ENCODE data around the gene PRAMEF2.
"Not testable (repeated sequence)": the region's sequence is repeated elsewhere in the genome, so short reads cannot be mapped to it uniquely, and the experiment has no call there.

Gene PRAMEF2

DNA sequence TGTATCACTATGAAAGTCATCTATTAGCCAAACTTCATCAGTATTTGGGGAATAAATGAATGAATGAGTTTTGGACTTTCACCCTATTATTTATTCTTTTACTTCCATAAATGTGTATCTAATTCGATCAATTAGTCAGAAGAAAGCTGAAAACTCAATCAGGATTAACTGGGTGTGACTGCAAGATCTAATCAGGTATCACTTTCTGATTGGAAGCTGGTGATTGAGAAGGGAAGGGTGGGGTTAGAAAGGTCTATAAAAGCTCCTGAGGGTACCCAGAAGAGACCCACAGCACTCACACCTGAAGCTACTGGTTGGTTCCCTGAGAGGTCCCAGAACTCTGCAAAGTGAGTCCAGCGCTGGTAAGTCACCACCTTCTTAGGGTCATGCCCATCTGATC lies at the start of gene PRAMEF2:
Gene PRAMEF2 (plus strand): TSS at position 301 of the 400 bp plus-strand sequence. CDS start 1,924 bp downstream, outside the sequence.
- not testable (repeated sequence) for DNase-seq

- no peak for DNase-seq
Measured at GRCh38 chr1:12809933-12810332, 47.0 kb upstream of the PRAMEF2 start.

DNA sequence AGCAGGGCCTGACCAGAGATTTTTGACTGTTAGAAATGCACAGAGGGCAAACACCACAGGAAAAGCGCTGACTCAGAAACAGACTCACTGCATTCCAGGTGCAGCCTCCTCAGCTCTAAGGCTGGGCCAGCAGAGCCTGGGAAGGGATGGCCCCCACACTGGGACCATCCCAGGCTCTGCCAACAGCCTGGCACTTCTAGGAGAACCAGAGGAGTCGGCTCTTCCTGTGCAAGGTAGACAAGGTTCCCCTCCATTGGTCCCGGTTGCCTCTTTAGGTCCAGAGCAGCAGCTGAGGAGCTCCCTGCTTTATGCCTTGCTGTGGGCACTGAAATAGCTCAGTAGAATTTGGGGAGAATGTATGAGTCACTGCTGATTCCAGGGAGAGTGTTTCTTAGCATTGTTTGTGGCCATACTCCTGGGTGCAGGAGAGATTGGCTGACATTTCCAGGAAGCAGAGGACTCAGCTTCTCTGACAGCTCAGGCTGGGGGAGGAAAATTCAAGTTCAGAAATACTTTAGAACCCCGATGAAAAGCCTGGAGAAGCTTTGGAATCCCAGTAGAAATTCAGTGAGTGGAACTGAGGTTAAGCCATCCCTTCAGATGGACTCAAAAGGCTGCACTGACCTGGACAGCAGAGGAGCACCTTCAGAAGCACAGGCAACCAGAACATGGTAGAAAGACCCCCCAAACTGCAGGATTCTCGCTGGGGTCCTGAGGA lies 46.0 kb upstream of the PRAMEF2 start:
- no peak for DNase-seq

DNA sequence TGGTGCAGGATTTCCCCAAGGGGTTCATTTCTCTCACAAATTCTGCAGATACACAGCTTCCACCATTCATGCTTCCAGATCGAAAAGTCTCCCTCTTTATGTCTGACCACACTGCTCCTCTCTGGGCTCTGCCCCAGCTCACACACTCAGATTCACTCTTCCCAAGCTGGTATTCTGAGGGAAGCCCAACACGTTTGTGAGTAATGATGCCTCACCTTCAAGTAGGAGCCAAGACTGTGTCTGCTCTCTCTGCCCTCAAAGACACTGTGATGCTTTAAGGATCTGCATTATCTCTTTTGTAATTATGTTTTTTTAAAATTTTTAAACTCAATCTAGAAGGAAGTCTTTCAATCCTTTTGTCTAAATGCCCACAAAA lies 45.5 kb upstream of the PRAMEF2 start:
- no peak for DNase-seq

DNA sequence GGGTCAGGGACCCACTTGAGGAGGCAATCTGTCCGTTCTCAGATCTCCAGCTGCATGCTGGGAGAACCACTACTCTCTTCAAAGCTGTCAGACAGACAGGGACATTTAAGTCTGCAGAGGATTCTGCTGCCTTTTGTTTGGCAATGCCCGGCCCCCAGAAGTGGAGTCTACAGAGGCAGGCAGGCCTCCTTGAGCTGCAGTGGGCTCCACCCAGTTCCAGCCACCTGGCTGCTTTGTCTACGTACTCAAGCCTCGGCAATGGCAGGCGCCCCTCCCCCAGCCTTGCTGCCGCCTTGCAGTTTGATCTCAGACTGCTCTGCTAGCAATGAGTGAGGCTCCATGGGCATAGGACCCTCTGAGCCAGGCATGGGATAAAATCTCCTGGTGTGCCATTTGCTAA lies 37.8 kb upstream of the PRAMEF2 start:
- DNase-seq, result not testable (repeated sequence)

GRCh38 chr1:12831310-12831709 lies 25.6 kb upstream of the PRAMEF2 start, which contains the start of gene PRAMEF11:
PRAMEF11 (minus strand) TSS chr1:12831410; CDS start chr1:12828789, 2,621 bp downstream.
- not testable (repeated sequence) for DNase-seq

- DNase-seq, result not testable (repeated sequence)
Measured at GRCh38 chr1:12833251-12833650, 23.6 kb upstream of the PRAMEF2 start.

- not testable (repeated sequence) for DNase-seq
Measured at GRCh38 chr1:12848620-12849019, 8.3 kb upstream of the PRAMEF2 start, which contains the start of gene HNRNPCL1. HNRNPCL1 (minus strand) TSS chr1:12848720; CDS start chr1:12848289, 431 bp downstream.

GRCh38 chr1:12851779-12852178 lies 5.1 kb upstream of the PRAMEF2 start:
- DNase-seq, result no peak

- not testable (repeated sequence) for DNase-seq
Measured at GRCh38 chr1:12863131-12863880, 6.4 kb downstream of the PRAMEF2 start.

DNA sequence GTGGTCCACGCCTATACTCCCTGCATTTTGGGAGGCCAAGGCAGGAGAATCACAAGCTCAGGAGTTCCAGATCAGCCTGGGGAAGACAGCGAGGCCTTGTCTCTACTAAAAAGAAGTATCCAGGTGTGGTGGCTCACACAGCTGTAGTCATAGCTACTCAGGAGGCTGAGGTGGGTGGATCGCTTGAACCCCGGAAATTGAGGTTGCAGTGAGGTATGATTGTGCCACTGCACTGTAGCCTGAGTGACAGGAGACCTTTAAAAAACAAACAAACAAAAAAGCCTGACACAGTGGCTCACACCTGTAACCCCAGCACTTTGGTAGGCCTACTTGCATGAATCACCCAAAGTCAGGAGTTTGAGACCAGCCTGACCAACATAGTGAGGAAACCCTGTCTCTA lies 21.6 kb downstream of the PRAMEF2 start:
- DNase-seq, result not testable (repeated sequence)

GRCh38 chr1:12886101-12886500 lies 29.2 kb downstream of the PRAMEF2 start, which contains the start of gene PRAMEF4:
PRAMEF4 (minus strand) TSS chr1:12886201; CDS start chr1:12883394, 2,807 bp downstream.
- not testable (repeated sequence) for DNase-seq

DNA sequence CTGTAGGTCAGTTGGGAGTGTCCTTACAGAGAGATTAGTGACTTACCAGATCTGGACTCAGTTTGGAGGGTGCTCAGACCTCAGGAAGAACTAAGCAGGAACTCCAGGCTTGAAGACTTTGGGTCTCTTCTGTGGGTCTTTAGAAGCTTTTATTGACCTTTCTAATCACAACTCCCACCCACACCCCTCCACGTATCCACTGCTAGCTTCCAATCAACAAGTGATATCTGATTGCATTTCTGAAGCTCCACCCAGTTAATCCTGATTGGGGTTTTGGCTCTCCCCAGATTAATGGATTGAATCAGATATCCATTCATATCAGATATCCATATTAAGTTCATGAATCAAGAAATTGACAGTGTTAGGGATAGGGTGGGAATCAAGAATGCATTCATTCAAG lies 41.3 kb downstream of the PRAMEF2 start, which contains the start of gene PRAMEF10:
Gene PRAMEF10 (minus strand): TSS at position 101 of the 400 bp plus-strand sequence. CDS start 2,423 bp downstream, outside the sequence.
- DNase-seq, result not testable (repeated sequence)

DNA sequence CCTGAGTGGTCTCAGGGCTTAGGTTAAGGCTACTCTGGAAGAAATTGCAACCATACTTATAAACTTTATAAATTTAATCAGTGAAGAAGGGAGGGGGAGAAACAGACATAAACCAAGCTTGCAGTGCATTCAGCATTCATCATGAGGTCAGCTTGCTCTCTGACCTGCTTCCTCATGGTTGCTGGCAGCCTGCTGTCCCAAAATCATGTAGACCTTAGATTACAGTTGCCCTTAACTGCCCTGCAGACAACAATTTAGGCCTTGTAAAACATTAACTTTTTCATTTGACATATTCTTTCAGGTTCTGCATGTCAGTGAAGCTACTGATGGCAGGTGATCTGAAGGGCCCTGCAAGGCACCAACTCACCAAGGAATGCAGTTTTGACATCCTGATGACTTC lies 42.3 kb downstream of the PRAMEF2 start:
- DNase-seq, result not testable (repeated sequence)

DNA sequence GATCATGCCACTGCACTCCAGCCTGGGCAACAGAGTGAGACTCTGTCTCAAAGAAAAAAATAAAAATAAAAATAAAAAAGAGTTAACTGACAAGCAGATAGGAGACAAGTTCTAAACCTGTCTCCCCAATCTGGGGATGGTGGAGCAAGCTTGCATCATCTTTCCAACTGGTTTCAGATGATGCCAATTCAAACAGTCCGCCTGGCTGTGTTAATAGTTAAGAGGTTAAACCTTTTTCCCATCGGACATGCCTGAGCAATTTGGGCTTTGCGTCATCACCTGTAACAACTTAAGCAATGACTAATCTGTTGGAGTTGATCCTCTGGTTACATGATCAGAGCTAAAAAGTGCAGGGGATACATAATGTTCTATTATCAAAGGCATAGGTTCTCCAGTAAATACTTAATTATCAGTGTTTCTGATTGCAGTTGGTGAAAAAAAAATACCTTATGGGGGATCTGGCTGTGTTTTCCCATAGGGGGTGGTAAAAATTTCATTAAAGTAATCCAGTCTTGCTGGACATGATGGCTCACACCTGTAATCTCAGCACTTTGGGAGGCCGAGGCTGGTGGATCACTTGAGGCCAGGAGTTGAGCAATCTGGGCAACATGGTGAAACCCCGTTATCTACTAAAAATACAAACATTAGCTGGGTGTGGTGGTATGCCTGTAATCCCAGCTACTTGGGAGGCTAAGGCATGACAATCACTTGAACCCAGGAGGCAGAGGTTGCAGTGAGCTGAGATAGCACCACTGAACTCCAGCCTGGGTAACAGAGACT lies 47.1 kb downstream of the PRAMEF2 start:
- not testable (repeated sequence) for DNase-seq

All from NCI-H2029 (cell line).